Adrenal gland (tissue), 12 donors: ENCODE data around the gene NFATC4. TPM values are rescaled to one million over a fixed set of nuclear protein-coding genes. Genes with fewer than 3 reads are reported as not detected.
A peak's percentile ranks its signal among the peaks of the same experiment; 100 is the strongest.

Experiments used
- DNase-seq, 7 donors: peaks; one replicate each; pipeline ENCODE4 v3.0.0-alpha.2; 2019 to 2020
- H3K27ac ChIP-seq, 5 donors: fragments of 200-600 bp; sonication (generic) in 4 of 5; 1 replicate in 3 of 5; 2 replicates in 2 of 5; pipeline versions ENCODE4 v1.5.1 to v1.8.0; 2016 to 2020; ENCODE audit warnings: mild to moderate bottlenecking in 1 of 5
- H3K27me3 ChIP-seq: fragments of 200-600 bp; 2 replicates; pipeline ENCODE4 v1.8.0; 2021
- H3K36me3 ChIP-seq, 2 donors: fragments of 200-600 bp; replicated peaks in 1 of 2; 1 replicate in 1 of 2; 2 replicates in 1 of 2; pipeline versions ENCODE4 v1.5.1 to v1.8.0; 2018 to 2022
- H3K4me1 ChIP-seq, 2 donors: fragments of 200-600 bp; replicated peaks in 1 of 2; 1 replicate in 1 of 2; 2 replicates in 1 of 2; pipeline versions ENCODE4 v1.5.1 to v1.8.0; 2018 to 2021
- H3K4me3 ChIP-seq, 4 donors: fragments of 200-600 bp; sonication (generic) in 3 of 4; one replicate each; pipeline ENCODE4 v1.5.1; 2016 to 2018
- H3K9me3 ChIP-seq, 3 donors: fragments of 200-600 bp; sonication (generic) in 1 of 3; replicated peaks in 1 of 3; 1 replicate in 2 of 3; 2 replicates in 1 of 3; pipeline versions ENCODE4 v1.5.1 to v1.8.0; 2016 to 2021
- POLR2A ChIP-seq, 2 donors: fragments of 450-650 bp; IDR thresholded peaks; one replicate each; pipeline ENCODE4 v1.6.1; 2017; ENCODE audit warnings: antibody characterized with exemption in 2 of 2, mild to moderate bottlenecking in 2 of 2, moderate library complexity in 1 of 2
- WGBS, 4 donors: extraction: QIAGEN DNeasy Blood & Tissue Kit in 2 of 4; methylation state at CpG; one replicate each; pipeline versions ENCODE4 v1.1.5 to v1.1.7; 2013 to 2017; 5-methylcytosine and 5-hydroxymethylcytosine counted together
- intact Hi-C, 2 donors: fragments of 100-400 bp; cut with DNase I; formaldehyde crosslinking; loops; one replicate each; pipeline versions ENCODE4 v1.14.1 to v1.15.0; 2022 to 2023
- polyA plus RNA-seq, 3 donors: library from polyadenylated mRNA; stranded (reverse); fragments of 200-250 nt in 2 of 3; fragments of 350-450 nt in 1 of 3; fragmentation: Illumina TruSeq in 1 of 3; extraction: RNeasy Lipid Tissue Mini Kit (QIAGEN cat#74804) in 1 of 3; gene quantifications; one replicate each; pipeline ENCODE4 v1.2.3, GENCODE V29; 2013 to 2014
- total RNA-seq, 9 donors: library from RNA; depleted of rRNA in 4 of 9; stranded (reverse); fragments of >200 nt in 4 of 9; fragments of 120-200 nt in 1 of 9; fragmentation: NEBNext Ultra II Directional in 1 of 9; extraction: Animal tissue kit (Norgen Biotek cat#: 25700) in 1 of 9; gene quantifications; one replicate each; pipeline versions ENCODE4 v1.1.0 to v1.2.4, GENCODE V29; 2013 to 2023
- TF ChIP-seq, protein P1 (sequence below), 6 experiments: fragments of 450-650 bp in 4 of 6; fragments of 200-600 bp in 2 of 6; sonication (generic) in 1 of 6; IDR thresholded peaks; 1 replicate in 5 of 6; 2 replicates in 1 of 6; pipeline versions ENCODE4 v1.5.1 to v1.8.0; 2016 to 2021; ENCODE audit warnings: antibody characterized with exemption in 6 of 6, mild to moderate bottlenecking in 2 of 6, moderate library complexity in 1 of 6
- donor health status: healthy with polysubstance abuse.
- donor health status: Bipolar disorder and iron deficiency.
- donor health status: DM: yes; HTN: yes; CAD: no.
- donor health status: DM: no; HTN: no; CAD: no.
- donor health status: DM: no; HTN: no; CAD: no.
- donor health status: DM: yes; HTN: yes; CAD: no.

Gene NFATC4
- total and polyA plus RNA-seq, 12 donors = 11.8 to 505 (median 59.8) TPM

- H3K4me3 ChIP-seq = no peak overlapping the region
- H3K36me3 ChIP-seq = no peaks in the 10 kb centered on the region
- H3K27me3 ChIP-seq = no peaks in the 10 kb centered on the region
- intact Hi-C loops = no loop called here
- H3K27ac ChIP-seq = no peak overlapping the region
- no peak for TF ChIP-seq POLR2A (IDR thresholded peaks at IDR 0.05)
- TF ChIP-seq, protein P1, sequence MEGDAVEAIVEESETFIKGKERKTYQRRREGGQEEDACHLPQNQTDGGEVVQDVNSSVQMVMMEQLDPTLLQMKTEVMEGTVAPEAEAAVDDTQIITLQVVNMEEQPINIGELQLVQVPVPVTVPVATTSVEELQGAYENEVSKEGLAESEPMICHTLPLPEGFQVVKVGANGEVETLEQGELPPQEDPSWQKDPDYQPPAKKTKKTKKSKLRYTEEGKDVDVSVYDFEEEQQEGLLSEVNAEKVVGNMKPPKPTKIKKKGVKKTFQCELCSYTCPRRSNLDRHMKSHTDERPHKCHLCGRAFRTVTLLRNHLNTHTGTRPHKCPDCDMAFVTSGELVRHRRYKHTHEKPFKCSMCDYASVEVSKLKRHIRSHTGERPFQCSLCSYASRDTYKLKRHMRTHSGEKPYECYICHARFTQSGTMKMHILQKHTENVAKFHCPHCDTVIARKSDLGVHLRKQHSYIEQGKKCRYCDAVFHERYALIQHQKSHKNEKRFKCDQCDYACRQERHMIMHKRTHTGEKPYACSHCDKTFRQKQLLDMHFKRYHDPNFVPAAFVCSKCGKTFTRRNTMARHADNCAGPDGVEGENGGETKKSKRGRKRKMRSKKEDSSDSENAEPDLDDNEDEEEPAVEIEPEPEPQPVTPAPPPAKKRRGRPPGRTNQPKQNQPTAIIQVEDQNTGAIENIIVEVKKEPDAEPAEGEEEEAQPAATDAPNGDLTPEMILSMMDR (IDR thresholded peaks at IDR 0.05) = no peak
- no peaks in the 10 kb centered on the region for H3K9me3 ChIP-seq
- DNase-seq = peak in 2 of 7 donors; percentile 5 to 42
- 79 to 89% (median 82%) methylated on average over 15 to 16 of the region's 16 CpGs for WGBS, 4 donors
- H3K4me1 ChIP-seq = no peaks in the 10 kb centered on the region
These were observed 8.6 kb downstream of the NFATC4 start for GRCh38 chr14:24376448-24377070.

DNA sequence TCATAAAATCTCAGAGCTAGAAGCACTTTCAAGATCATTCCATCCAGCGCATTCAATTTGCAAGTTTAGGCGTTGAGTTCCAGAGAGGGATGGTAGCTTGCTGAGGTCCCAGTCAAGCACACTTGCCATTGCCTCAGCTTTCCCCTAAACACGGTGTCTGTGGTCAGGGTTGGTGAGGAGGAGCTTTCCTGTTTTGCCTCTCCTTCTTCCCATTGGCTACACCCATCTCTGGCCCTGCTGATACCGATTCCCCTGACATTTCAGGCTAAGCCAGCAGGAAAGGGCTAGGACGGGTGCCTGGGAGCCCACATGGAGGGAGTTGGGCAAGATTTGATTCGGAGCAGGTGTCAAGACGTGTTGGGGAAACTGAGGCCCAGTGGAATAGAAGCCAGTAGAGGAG is 9.1 kb downstream of the NFATC4 start:
- 85 to 89% (median 86%) methylated on average over 7 of the region's 7 CpGs for WGBS, 4 donors
- H3K27me3 ChIP-seq = no peaks in the 10 kb centered on the region
- peak in 2 of 7 donors; percentile 2 to 47 for DNase-seq

DNA sequence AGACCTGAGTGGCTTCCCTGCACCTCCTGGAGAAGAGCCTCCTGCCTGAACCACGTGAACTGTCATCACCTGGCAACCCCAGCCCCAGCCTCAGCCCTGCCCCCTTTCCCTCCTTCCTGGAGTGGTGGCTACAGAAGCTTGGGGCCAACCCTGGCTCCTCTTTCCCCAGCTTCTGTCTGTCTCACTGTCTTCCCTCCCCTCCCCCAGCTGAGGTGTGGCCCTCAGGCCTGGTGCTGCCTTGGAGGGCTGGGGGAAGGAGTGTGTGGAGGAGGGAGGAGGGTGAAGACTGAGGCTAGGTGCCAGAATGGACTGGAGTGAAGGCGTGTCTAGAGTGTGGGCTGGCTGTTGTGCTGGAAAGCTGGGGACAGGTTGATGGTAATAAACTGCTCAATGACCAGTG is 9.7 kb downstream of the NFATC4 start:
- no peak overlapping the region for H3K27ac ChIP-seq
- intact Hi-C loops = no loop called here
- H3K36me3 ChIP-seq = no peaks in the 10 kb centered on the region
- 78 to 92% (median 87%) methylated on average over 2 of the region's 2 CpGs for WGBS, 4 donors
- H3K4me3 ChIP-seq = no peak overlapping the region
- H3K9me3 ChIP-seq = no peaks in the 10 kb centered on the region
- peak in 1 of 7 donors; percentile 55 for DNase-seq
- H3K27me3 ChIP-seq = no peaks in the 10 kb centered on the region
- H3K4me1 ChIP-seq = no peaks in the 10 kb centered on the region
- TF ChIP-seq POLR2A (IDR thresholded peaks at IDR 0.05) = no peak
- TF ChIP-seq, protein P1 (IDR thresholded peaks at IDR 0.05) = no peak

More for the DNA sequence above, 9.1 kb downstream of the NFATC4 start:
- no peaks in the 10 kb centered on the region for H3K9me3 ChIP-seq
- intact Hi-C loops = no loop called here
- no peaks in the 10 kb centered on the region for H3K36me3 ChIP-seq
- no peak overlapping the region for H3K4me3 ChIP-seq
- H3K27ac ChIP-seq = no peak overlapping the region
- TF ChIP-seq, protein P1 (IDR thresholded peaks at IDR 0.05) = no peak
- no peak for TF ChIP-seq POLR2A (IDR thresholded peaks at IDR 0.05)
- H3K4me1 ChIP-seq = no peaks in the 10 kb centered on the region

- intact Hi-C loops = no loop called here
- 68 to 100% (median 83%) methylated on average over 3 of the region's 3 CpGs for WGBS, 4 donors
- TF ChIP-seq POLR2A (IDR thresholded peaks at IDR 0.05) = no peak
- TF ChIP-seq, protein P1 (IDR thresholded peaks at IDR 0.05) = no peak
- H3K36me3 ChIP-seq = no peaks in the 10 kb centered on the region
- H3K27ac ChIP-seq = no peak overlapping the region
- no peaks in the 10 kb centered on the region for H3K27me3 ChIP-seq
- H3K4me1 ChIP-seq = no peaks in the 10 kb centered on the region
- H3K9me3 ChIP-seq = no peaks in the 10 kb centered on the region
- DNase-seq = no peak
- no peak overlapping the region for H3K4me3 ChIP-seq
These were observed 10.3 kb downstream of the NFATC4 start for GRCh38 chr14:24378327-24378726.
